GM12874 (cell line): Measurements from ENCODE around the gene RASSF8.

Experiments used
- TF ChIP-seq, protein P1 (sequence below): IDR thresholded peaks from 2 replicates; pipeline ENCODE4 v1.5.1; 2011; ENCODE audit warnings: low read depth, mild to moderate bottlenecking, control low read depth, low read length, moderate library complexity; ENCODE audit not compliant: insufficient read depth

Gene RASSF8

DNA sequence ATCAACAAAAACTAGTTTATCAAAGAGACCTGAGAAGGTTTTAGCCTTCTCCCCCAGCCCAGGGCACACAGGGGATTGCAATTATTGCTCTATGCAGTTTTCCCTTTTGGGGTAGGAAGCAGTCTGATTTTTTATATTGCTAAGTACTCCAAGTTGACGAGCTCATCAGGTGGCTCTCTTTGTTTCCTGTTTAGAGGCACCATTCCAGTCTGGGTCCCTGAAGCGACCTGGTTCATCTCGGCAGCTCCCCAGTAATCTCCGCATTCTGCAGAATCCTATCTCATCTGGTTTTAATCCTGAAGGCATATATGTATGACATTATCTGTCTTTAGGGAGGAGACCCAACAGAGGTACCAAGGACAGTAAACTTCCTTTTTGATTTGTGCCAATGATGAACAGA lies 110.0 kb downstream of the RASSF8 start:
- TF ChIP-seq, protein P1, sequence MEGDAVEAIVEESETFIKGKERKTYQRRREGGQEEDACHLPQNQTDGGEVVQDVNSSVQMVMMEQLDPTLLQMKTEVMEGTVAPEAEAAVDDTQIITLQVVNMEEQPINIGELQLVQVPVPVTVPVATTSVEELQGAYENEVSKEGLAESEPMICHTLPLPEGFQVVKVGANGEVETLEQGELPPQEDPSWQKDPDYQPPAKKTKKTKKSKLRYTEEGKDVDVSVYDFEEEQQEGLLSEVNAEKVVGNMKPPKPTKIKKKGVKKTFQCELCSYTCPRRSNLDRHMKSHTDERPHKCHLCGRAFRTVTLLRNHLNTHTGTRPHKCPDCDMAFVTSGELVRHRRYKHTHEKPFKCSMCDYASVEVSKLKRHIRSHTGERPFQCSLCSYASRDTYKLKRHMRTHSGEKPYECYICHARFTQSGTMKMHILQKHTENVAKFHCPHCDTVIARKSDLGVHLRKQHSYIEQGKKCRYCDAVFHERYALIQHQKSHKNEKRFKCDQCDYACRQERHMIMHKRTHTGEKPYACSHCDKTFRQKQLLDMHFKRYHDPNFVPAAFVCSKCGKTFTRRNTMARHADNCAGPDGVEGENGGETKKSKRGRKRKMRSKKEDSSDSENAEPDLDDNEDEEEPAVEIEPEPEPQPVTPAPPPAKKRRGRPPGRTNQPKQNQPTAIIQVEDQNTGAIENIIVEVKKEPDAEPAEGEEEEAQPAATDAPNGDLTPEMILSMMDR = no peak

DNA sequence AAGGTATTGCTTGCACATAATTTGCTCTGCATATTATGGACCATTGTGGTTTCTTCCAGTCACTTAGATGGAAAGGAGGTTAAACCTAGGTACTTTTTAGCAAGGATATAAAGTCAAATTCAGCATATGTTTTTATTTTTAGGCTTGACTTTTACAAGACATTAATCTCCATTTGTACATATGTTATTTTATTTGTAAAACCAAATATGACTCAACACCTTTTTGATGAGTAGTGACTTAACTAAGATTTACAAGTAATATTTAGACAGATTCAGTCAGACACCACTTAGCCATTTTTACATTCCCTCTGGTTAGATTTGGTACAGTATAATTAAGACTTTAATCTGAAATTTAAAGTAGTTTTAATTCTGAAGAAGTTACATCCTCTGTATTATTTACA lies 111.3 kb downstream of the RASSF8 start:
- TF ChIP-seq, protein P1 = no peak

DNA sequence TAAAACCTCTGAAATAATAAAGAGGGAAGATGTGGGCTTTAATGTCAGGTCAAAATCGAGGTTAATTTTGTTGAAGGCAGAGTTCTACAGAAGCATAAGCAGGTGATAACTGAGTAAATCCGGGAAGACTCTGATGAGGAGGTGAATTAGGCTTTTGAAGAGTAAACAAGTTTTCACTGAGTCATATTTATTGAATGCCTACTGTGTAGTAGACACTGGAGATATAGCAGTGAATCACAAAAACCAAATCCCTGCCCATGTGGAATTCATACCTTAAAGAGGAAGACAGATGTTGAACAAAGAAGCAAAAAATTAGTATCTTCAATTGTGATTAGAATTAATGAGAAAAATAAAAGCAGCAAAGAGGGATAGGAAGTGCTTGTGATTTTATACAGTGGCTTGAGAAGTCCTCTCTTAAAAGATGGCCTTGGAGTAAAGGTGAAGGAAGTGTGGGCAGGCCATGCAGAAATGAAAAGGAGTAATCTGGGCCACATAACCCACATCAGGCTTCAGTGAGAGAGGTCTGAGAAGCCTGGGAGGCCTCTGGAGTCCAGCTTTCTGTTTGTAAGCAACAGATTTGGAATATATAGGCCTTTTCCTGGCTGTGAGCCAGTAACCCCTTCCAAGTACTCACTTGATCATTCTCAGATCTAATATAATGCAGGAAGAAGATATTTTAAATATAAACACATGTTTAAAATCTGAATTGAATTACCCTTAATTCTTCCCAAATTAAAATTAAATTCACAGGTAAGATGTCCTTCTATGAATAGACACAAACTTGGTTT lies 119.6 kb downstream of the RASSF8 start:
- TF ChIP-seq, protein P1 = no peak

DNA sequence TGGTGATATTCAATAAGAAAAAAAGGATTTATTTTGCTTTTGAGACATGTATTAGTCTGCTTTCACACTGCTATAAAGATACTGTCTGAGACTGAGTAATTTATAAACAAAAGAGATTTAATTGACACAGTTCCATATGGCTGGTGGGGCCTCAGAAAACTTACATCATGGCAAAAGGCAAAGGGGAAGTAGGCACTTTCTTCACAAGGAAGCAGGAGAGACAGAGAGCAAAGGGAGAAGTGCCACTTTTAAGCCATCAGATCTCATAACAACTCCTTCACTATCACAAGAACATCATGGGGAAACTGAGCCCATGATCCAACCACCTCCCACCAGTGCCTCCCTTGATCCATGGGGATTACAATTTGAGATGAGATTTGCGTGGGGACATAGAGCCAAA lies 122.4 kb downstream of the RASSF8 start:
- TF ChIP-seq, protein P1 = no peak

DNA sequence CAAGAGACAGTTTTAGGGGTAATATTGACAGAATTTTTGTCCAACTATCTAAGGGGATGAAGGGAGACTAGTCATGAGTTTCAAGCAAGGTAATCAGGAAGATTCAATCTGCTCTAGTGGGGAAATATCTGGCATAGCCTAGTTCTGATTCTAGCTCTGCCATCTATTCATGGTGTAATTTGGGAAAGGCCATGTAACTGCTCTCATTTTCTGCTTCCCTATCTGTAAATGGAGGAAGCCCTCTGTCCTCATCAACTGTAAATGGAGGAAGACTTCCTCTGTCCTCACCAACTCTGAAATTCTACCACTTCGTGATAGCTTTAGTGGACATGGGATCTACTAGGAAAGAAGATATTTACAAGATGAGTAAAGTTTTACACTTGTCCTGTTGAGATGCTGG lies 128.5 kb downstream of the RASSF8 start:
- TF ChIP-seq, protein P1 = no peak

DNA sequence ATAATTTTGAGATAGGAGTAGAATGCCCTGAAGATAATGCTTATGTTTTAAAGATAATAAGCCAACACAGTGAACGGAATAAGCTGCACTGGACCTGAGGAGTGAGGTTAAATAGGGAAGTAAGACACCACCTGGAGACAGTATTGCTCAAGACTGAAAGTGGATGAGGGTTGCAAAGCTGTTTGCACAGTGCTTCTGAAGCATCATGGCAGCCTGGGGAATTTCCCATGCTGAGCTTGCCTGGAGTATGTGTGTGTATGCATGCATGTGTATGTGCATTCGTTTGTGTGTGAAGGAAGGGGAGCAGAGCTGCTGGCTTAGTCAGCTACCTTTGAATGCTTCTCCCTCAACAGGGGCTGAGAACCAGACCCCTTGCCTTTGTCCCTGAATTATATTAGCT lies 130.5 kb downstream of the RASSF8 start:
- TF ChIP-seq, protein P1 = no peak

DNA sequence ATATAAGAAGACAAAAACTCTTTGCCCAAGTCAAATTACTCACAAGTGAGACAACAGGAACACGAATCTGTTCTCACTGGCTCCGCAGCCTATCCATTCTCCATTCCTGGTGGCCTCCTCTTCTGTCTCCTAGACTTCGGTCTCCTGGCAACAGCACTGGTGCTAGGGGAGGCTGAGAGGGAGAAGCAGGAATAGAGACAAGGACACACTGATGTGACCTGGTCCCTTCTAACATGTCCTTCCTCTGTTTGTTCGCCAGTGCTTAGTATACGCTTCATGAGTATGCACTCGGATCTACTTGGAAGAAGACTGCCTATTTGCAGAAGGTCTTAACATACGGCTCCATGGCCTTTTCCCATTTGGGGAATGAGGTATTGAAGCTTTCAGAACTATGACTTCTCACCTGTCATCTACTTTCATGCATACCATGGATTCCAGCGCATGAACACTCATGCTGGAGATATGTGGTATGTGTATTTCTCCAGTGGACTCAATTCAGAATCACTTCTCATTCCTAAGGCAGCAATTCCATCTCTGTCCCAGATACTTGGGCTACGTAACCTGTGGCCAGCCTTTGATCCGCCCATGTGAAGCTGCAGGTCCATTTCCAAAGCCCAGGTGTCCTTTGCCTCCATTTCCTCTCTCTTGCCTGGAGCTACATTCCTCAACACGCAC lies 132.5 kb downstream of the RASSF8 start:
- TF ChIP-seq, protein P1 = no peak
